Stimulated activated CD8-positive, alpha-beta memory T cell treated with anti-CD3 and anti-CD28 coated beads, Interleukin-2, amount 100 ng/mL, for 48 hours (primary cell): ENCODE data around the gene LOXHD1.

ENCODE experiments used
- DNase-seq, 2 donors: peaks; one replicate each; pipeline ENCODE4 v3.0.0-alpha.2; 2020; ENCODE audit warnings: low read depth in 2 of 2

Gene LOXHD1

DNA sequence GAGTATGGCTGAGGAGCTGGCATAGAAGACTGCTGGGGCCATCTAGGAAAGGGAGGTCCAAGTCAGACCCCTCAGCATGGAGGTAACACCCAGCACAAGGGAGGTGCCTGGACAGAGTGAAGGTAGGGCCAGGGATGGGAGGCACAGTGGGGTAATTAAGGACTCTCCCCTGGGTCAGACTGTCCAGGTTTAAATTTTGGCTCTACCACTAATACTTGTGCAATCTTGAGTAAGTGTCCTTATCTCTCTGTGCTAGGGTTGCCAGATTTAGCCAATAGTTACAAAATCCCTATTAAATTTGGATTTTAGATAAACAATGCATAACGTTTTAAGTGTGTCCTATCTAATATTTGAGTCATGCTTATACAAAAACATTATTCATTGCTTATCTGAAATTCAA, 109.5 kb downstream of the LOXHD1 start:
- no peak for DNase-seq

DNA sequence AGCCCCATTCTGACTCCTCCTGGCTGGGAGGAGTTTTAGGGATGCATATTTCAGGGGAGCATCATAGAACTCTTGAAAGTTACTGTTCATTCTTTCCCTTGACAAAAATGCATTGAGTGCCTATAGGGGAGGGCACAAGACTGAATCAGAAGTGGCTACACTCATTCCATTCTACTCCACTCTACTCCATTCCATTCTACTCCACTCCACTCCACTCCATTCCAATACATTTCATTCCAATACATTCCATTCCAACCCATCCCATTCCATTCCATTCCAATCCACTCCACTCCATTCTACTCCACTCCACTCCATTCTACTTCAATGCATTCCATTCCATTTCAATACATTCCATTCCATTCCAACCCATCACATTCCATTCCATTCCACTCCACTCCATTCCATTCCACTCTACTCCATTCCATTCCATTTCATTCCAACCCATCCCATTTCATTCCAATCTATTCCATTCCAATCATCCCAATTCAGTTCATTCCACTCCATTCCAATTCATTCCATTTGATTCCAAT, 110.8 kb downstream of the LOXHD1 start:
- no peak for DNase-seq

DNA sequence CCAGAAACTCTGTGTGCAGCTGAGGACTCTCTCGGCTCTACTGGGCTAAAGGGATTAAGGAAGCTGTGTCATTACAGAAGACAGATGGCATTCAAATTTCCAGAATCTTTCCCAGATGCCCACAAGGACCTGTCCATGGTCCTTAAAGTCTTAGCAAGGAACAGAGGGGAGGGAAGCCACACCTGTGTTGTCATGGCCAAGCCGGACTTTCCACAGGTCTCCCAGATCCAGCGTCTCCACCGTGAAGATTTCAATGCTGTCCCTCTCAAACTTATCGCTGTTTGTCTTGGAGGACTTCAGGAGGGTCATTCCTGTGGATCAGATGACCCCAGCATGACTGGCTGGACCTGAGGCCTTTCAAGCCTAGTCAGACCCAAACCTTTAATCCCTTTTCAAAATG, 114.5 kb downstream of the LOXHD1 start:
- no peak for DNase-seq

DNA sequence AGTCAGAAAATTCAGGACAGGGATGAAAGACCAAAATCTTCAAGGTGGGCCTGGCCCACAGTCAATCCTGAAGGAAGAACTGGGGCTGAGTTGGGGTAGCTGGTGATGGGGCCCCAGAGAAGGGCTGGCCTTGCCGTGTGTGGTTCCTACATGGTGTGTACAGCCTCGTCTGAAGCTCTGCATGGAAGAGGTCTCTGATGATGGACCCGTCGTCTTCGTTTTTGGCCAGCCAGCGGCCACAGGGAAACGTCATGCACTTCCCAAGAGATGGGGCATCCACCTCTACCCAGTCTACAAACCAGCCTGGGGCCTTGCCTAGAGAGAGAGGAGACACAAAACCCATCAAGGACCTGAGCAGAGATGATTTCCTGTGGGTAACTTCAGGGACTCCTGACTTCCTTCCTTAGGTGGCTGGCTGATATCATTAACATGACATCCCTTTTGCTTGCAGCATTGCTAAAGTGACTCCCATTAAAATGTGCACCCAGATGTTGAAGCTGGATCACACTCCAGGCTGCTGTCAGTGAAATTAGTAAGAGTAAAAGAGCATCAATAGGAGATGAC, 115.3 kb downstream of the LOXHD1 start:
- no peak for DNase-seq

DNA sequence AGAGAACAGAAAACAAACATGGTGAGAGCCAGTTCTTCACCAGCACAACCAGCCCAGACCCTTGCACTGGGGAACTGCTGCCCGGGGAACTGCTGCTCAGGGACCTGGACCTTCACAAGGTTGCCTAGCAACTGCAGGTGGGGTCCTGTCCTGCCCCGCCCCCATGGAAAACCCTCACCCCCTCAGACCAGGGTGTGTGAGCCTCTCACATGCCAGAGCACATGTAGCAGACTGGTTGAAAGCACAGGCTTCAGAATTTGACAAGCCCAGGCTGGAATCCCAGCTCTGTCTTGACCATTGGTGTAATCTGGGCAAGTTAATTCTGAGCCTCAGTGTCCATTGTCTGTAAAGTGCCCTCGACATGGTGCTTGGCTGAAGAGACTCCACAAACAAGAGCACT, 118.6 kb downstream of the LOXHD1 start:
- no peak for DNase-seq

DNA sequence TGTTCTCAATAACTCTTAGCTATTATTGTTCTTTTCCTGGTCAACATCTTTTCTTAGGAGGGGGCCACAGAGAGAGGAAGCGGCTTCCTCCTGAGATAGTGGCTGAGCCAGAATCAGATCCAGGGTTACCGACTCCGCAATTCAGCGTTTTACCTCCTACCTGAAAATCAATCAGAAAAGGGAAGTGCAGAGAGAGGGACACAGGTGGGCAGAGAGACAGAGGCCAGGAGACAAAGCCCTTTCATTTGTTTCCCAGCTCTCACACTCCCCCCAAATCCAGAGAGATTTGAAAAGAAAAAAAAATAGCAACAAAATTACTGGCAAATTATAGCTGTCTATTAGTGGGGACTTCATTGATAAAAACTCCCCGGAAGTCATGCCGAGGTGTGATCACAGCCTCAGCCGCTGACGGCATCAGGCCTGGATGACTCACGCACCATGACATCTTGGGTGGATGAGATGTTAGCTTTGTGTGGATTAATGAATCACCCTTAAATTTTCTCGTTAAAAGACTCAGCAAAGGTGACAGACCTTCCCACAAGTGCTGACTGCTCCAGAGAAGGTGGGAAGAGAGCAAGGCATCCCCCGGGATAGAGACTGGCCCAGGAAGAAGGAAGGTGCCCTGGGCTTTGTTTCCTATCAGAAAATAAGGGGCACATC, 120.7 kb downstream of the LOXHD1 start:
- no peak for DNase-seq

DNA sequence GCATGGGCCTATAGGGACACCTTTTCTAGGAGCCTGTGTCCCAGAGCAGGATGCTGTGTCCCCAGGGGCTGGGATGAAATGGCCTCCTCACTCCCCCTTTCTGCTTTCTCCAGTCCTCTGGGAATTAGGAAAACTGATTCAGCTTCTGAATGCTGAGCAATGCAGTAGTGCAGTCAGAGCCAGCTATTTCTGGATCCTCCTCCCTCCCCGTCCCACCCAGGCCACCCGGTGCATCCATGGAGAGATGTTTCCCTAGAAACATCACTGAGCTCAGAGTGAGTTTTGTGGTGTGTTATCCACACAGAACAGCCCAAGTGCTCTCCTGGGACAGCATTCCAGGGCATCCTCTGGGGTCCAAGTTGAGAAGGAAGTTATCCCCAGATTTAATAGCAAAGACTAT, 125.5 kb downstream of the LOXHD1 start:
- no peak for DNase-seq

DNA sequence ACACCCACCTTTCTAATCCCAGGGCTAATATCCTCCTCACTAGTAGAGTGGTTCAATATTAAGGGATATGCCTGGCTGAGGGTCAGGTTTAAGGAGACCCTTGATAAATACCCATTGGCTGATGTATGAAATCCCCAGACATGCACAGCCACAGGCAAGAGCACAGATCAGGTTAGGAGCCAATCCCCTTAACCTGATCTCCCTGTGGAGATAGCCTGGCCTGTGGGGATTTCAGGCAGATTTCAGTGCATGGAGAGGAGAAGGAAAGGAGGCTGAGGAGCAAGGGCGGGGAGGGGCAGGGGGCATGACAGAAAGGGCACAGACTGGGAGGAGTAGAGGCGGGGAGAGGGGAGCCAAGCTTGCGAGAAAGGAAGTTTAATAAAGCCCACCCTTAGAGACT, 129.0 kb downstream of the LOXHD1 start:
- DNase-seq = no peak

DNA sequence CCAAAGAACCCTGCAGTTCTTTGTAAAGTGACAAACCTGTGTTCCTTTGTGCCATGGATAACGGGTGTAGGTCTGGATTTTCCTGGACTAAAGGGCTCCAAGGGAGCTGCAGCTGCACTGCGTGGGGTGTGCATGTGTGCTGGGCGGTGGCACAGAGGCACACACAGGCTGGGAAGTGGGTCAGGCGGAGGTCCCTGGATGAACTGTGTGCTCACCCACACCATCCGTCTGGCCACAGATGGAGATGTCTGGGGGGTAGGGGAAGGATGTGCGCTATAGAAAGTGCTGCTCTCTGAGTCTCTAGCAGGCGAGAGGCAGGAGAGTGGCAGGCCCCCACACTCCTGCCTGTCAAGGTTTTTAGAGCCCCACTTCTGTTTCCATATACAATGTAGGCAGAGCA, 137.2 kb downstream of the LOXHD1 start:
- DNase-seq = no peak

DNA sequence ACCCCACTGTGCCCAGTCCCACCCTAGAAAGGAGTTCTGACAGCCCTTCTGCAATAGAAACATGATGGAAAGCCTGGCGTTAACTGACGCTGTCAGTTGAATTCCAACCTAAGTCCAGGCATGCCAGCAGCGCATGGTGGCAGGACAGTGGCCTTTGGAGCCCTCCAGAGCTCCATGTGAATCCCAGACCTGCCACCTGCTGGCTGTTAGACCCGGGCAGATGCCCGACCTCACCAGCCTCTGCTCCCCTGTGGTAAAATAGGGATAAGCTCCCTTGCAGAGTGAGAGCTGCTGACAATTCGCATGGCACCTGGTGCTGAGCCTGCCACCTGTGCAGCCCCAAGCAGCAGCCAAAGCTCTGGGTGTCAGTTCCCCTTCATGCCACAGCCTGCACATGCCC, 138.6 kb downstream of the LOXHD1 start:
- no peak for DNase-seq

DNA sequence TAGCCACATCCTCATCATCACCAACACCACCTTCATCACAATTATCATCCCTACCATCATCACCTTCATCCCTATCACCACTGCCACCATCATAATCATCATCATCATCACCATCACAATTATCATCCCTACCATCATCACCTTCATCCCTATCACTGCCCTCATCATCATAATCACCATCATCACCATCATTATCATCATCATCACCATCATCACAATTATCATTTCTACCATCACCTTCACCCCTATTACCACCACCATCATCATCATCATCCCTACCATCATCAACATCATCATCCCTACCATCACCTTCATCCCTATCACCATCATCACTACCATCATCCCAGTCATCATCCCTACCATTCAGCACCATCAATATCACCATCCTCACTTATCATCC, 140.5 kb downstream of the LOXHD1 start:
- no peak for DNase-seq

DNA sequence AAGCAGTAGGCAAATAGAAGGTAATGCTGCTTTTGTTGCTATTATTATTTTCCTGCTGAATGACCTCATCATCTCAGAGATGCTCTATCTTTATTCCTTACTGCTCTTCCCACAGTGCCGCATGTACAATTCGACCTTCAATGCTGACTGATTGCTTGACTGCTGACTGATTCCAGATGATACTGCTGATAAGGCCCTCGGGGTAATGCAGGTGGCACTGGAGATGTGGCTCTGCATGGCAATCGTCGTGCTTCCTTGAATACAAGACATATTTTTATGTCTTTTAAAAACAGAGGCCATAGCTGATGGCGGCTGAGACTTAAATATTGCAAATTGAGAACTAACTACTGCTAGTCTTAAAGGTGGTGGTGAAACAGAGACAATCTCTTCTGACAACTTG, 146.6 kb downstream of the LOXHD1 start:
- DNase-seq = no peak

DNA sequence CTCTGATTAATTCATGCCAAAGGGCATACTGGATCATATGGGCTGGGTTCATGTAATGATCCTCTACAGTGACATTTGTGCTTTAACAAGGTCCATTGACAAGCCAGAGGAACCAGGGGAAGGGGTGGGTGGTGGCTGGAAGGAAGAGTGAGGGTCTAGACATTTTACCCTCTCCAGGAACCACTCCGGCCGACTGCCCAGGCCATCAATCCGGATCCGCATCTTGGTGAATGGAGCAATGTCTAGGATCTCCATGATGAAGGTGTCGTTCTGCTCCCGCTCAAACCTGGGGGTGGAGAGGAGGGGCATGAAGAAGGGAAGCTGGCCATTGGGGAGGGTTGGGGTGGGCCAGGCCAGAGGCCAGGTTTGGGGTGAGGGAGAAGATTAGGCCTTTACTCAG, 147.5 kb downstream of the LOXHD1 start:
- DNase-seq = no peak

DNA sequence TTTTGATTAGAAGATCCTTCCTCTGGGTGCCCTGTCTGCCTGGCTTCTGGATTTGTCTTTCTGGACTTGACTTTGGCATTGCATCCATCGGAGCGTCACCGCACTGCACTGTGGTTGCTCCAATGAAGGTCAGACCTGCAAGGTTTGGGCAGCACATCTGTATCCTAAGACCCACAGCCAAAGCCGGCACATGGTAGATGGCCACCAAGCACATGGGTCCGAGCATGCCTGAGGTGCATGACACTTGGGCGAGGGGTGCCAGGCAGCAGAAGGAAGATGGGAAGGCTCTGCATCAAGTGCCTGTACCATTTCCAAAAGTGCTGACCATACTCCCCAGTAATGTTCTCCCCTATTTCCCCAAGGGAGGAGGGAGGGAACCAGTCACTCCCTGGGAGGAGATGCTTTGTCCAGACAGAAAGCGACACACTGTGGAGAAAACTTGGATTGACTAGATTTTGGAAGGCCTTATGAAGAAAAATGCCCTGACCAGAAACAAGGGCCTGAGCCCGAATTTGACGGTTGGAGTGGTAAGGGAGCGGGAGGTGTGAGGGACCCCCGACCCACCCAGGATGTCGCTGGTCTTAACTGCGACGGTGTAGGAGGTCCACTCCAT, 149.9 kb downstream of the LOXHD1 start:
- DNase-seq = no peak

DNA sequence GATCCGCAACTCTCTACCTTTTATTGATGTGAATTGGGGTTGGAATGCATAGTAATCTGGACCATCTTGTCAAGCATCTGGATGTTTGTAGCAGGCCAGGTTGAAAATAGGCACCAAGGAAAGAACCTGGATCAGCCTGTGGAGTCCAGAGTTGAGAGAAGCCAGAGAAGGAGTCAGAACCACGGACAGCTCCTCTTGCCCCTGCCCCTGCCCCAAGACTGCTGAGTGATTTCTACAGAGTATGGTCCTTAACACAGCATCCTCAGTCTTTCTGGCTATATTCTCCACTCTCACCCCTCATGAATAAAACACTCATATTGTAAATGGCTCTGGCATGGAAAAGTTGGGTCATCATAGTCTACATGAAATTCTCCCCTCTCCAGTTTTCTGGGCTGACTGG, 154.6 kb downstream of the LOXHD1 start:
- DNase-seq = no peak

DNA sequence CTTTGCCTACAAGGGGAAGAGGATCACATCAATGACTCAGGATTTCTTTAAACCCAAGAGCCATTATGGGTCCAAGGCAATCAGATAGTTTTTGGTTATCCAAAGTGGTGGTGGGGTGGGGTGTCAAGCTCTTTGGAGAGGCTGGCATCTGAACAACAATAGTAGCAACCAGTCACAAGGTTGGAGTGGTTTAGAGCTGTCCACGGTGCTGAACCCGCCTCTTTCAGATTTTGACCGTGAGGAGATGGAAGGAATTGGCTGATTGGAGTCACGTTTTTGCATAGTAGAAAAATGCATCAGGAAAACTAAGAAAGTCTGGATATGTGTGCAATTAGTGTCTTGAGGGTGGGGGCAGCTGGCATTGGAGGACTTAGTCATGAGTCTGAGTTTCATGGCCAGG, 159.9 kb downstream of the LOXHD1 start:
- peak in 1 of 2 donors; percentile 9 for DNase-seq

DNA sequence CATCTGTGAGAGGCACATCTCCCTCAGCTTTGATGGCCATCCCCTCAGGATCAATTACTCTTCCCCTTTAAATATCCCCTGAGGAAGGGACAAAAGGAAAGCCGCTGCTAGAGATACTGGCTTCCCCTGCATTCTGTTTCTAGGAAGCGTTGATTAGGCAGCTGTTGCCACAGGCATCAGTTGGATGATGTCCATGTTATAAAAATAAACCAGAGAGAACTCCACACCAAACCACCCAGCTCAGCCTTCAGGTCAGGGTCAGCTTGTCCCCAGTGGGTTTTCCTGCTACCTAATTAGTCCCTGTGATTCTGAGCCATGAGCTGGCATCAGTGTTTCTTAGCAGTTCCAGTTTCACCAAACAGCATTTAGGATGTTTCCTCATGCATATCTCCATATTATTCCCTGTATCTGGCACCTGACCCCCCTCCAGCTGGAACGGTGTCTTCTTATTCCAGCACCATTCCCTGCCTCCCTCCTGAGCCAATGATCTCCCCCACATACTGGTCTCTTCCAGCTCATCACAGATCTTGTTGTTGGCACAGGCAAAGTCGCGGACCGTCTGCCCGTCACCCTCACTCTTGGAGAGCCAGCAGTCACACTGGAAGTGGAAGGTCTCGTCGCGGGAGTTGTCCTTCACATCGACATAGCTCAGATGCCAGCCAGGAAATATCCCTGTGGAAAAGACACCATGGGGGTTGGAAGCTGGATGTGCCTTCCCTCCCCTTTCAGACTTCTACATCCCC, 168.4 kb downstream of the LOXHD1 start:
- no peak for DNase-seq

DNA sequence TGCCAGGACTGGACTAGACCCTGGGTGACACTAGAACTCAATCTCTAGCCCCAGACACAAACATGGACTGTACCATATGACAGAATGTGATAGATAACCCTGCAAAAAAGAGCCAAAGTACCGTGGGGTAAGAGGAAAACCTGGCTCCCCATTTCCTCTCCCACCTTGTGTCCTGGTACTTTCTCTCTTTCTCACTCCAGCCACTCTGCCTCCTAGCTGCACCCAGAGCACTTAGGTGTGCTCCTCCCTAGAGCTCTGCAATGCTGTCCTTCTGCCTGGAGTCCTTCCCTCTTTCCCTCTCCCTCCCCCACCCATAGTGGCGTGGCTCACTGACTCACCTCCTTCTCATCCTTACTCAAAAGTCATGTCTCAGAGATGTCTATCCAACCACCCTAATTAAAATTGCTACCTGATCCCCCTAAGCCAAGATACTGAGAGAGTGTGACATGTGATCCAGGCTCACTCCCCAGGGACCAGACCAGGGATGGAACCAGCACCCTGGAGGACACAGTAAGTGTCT, 171.3 kb downstream of the LOXHD1 start:
- no peak for DNase-seq

DNA sequence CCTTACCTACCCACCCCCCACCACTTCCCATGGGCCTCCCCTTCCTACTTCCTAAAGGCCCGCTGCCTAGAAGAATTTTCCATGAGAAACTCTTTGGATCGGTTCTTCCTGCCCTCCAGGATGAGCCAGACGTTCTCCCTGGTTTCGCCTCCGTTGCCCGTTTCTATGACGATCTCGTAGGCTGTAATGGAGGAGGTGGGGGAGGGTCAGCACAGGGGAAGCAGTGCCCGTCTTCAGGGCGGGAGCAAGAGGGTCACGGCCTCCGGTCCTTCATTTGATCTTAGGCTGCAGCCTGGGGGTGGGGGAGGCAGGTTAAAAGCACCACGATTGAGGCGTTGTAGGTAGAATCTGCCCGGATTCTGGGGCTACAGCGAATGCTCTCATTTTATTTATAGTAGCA, 172.0 kb downstream of the LOXHD1 start:
- DNase-seq = no peak

DNA sequence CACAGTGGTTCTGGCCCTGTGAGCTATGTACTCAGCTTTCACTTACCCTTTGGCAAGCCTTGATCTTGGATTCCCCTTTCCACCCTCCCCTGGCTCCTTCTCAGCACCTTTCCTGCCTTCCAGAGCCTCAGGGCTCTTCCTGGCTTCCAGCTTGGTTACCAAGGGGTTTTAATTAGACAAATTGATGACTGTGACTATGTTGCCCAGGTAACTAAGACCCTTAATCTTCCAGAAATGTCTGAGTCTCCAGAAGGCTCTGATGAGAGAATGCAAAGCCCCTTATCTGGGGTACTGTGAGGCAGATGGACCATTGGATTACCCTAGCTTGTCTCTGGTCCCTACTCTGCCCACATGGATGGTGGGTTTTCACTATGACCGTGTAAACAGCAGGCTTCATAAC, 174.2 kb downstream of the LOXHD1 start:
- no peak for DNase-seq

DNA sequence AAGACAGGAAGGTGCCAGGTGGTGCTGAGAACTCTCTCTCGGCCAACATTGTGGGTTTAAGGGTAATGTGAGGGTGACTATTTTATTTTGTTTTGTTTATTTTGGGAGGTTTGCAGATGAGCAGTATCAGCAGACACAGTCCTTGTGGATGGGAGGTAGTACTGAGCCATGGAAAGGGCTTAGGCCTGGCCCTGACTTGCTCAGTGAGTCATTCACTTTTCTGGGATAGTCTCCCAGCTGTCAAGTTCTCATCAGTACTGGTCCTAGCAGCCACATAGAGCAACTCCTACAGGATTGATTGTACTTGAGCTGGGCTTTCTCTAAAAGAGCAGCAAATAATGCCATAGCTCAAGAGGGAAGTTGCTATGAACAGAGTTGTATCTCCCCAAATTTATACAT, 175.2 kb downstream of the LOXHD1 start:
- DNase-seq = no peak

DNA sequence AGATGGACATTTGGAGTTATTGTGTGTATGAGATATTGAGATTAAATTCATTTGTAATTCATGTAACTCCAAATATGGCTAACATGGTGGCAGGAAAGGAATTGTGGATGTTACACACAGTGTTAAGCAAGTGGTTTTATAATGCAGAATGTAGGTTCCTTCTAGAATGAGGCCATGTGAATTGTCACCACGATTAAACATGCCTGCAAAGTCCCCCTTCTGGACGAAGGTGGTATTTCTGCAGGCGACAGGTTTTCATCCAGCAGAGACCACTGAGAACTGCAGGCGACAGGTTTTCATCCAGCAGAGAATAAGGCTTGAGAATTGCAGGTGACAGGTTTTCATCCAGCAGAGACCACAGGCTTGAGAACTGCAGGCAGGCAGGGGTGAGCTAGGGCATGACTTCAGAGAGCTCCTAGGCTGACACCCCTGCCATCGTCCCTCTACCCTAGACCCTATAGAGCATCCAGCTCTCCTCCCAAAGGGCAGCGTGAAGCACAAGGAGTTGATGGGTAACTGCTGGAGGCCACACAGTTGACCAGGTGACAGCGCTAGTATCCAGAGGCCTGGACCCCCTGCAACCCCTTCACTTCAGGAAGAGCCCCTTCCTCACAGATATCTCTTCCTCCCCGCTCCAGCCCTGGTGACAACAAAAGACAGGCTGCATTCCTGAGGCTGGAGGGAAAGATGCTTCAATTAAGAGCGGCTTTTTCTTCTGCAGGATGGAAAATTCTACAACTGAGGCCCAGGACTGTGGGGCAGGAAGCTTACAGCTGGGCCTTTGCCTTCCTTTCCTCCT, 175.8 kb downstream of the LOXHD1 start:
- DNase-seq = peak; percentile 19 to 28
